Peyer's patch (tissue), 4 donors: ENCODE results near the gene TMEM132E. TPM values are rescaled to one million over a fixed set of nuclear protein-coding genes. Genes with fewer than 3 reads are reported as not detected.
A peak's percentile ranks its signal among the peaks of the same experiment; 100 is the strongest.

ENCODE experiments used
- DNase-seq, 3 donors: peaks; one replicate each; pipeline ENCODE4 v3.0.0-alpha.2; 2017 to 2019
- H3K27ac ChIP-seq, 4 donors: fragments of 200-600 bp; sonication (generic); one replicate each; pipeline ENCODE4 v1.5.1; 2016 to 2019
- H3K27me3 ChIP-seq, 2 donors: fragments of 200-600 bp; sonication (generic); one replicate each; pipeline ENCODE4 v1.5.1; 2019
- H3K36me3 ChIP-seq, 3 donors: fragments of 200-600 bp; sonication (generic); one replicate each; pipeline ENCODE4 v1.5.1; 2016 to 2019
- H3K4me1 ChIP-seq, 4 donors: fragments of 200-600 bp; sonication (generic); one replicate each; pipeline ENCODE4 v1.5.1; 2016 to 2019
- H3K4me3 ChIP-seq, 4 donors: fragments of 200-600 bp; sonication (generic); 1 replicate in 3 of 4; 2 replicates in 1 of 4; pipeline ENCODE4 v1.5.1; 2016 to 2019; ENCODE audit warnings: mild to moderate bottlenecking in 1 of 4
- H3K9me3 ChIP-seq, 4 donors: fragments of 200-600 bp; sonication (generic); one replicate each; pipeline ENCODE4 v1.5.1; 2016 to 2019; ENCODE audit warnings: mild to moderate bottlenecking in 1 of 4
- POLR2A ChIP-seq, 2 donors: fragments of 450-650 bp; IDR thresholded peaks; one replicate each; pipeline ENCODE4 v1.5.1; 2017; ENCODE audit warnings: antibody characterized with exemption in 2 of 2, mild to moderate bottlenecking in 2 of 2, moderate library complexity in 2 of 2
- total RNA-seq, 4 donors: library from RNA; depleted of rRNA; stranded (reverse); fragments of >200 nt; gene quantifications; one replicate each; pipeline ENCODE4 v1.1.0, GENCODE V29; 2016
- TF ChIP-seq, protein P1 (sequence below), 6 experiments: fragments of 450-650 bp in 4 of 6; fragments of 200-600 bp in 2 of 6; sonication (generic) in 1 of 6; IDR thresholded peaks; one replicate each; pipeline ENCODE4 v1.5.1; 2017 to 2019; ENCODE audit warnings: antibody characterized with exemption in 6 of 6, mild to moderate bottlenecking in 3 of 6, moderate library complexity in 1 of 6

The TMEM132E gene
- total RNA-seq, 4 donors from 2014 or later: 0.13 to 1.7 TPM; not detected in 2

DNA sequence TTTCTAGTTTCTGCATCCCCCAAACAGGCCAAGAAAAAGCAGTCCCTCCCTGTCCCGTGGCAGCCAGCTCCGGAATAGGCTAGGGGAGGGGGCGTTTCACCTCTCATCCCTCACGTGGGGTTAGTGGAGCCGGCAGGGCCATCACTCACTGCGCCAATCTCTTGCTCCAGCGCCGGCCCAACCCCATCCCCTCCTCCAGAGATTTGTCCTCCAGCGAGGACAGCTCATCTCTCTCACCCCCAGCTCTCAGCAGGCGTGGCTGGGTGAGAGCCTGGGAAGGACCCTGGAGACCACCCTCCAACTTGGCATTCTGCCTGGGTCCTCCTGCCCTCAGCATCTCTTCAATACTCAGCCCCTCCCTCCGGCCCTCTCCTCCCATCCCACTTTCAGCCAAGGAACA, 74.1 kb downstream of the TMEM132E start:
- Histone ChIP-seq H3K4me1 (no peaks in the 10 kb centered on the region), H3K36me3 (no peaks in the 10 kb centered on the region), H3K27me3 (no peaks in the 10 kb centered on the region), H3K9me3 (no peaks in the 10 kb centered on the region), H3K4me3 (no peak overlapping the region), H3K27ac (no peak overlapping the region)
- TF ChIP-seq, protein P1, sequence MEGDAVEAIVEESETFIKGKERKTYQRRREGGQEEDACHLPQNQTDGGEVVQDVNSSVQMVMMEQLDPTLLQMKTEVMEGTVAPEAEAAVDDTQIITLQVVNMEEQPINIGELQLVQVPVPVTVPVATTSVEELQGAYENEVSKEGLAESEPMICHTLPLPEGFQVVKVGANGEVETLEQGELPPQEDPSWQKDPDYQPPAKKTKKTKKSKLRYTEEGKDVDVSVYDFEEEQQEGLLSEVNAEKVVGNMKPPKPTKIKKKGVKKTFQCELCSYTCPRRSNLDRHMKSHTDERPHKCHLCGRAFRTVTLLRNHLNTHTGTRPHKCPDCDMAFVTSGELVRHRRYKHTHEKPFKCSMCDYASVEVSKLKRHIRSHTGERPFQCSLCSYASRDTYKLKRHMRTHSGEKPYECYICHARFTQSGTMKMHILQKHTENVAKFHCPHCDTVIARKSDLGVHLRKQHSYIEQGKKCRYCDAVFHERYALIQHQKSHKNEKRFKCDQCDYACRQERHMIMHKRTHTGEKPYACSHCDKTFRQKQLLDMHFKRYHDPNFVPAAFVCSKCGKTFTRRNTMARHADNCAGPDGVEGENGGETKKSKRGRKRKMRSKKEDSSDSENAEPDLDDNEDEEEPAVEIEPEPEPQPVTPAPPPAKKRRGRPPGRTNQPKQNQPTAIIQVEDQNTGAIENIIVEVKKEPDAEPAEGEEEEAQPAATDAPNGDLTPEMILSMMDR (IDR thresholded peaks at IDR 0.05): no peak
- no peak for TF ChIP-seq POLR2A (IDR thresholded peaks at IDR 0.05)
- DNase-seq: peak in 1 of 3 donors; percentile 13

DNA sequence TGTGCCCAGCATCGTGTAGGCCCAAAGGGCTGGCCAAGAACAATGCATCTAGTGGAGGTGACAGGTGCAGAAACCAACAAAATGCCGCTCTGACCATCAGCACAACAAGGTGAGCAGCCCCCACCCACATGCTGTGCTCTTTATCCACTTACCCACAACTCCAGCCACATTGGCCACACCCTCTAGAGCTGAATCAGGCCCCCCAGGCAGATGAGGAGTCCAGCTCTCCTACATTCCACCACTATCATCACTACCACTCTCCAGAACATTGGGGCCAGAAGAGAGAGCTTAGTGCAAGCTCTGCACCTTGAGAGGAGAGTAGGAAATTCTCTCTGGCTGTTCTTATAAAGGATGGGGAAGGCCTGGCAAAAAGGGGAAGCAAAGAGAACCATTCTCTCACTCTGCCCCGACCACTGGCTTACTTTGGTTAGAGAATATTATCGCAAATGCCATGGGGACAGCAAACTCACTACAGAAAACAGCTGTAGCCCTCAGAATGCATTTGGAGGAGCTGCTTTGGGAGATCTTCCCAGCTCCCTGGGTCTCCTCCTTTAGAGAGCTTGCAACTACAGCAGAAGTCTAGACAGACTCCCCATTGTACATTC, 75.0 kb downstream of the TMEM132E start:
- no peak overlapping the region for H3K4me3 ChIP-seq
- peak in 1 of 3 donors; percentile 15 for DNase-seq
- no peaks in the 10 kb centered on the region for H3K9me3 ChIP-seq
- H3K36me3 ChIP-seq: no peaks in the 10 kb centered on the region
- H3K27me3 ChIP-seq: no peaks in the 10 kb centered on the region
- TF ChIP-seq, protein P1 (IDR thresholded peaks at IDR 0.05): no peak
- no peak for TF ChIP-seq POLR2A (IDR thresholded peaks at IDR 0.05)
- H3K27ac ChIP-seq: no peak overlapping the region
- no peaks in the 10 kb centered on the region for H3K4me1 ChIP-seq

DNA sequence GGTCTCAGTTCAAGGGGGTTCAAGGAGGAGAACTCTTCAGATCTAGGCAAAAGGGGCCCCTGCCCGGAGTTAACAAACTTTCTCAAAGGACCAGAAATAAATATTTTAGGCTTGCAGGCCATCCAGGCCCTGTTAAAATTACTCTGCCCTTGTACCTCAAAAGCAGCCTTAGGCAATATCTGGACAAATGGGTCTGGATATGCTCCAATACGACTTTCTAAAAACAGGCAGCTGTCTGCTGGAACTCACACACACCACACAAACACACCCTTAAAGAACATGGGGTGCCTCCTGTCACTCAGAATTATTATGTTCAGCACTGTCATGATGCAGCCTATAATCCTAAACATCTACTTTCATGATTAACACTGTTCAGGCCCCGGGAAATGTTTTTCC, 75.5 kb downstream of the TMEM132E start:
- no peak overlapping the region for H3K27ac ChIP-seq
- no peaks in the 10 kb centered on the region for H3K4me1 ChIP-seq
- no peak overlapping the region for H3K4me3 ChIP-seq
- no peaks in the 10 kb centered on the region for H3K9me3 ChIP-seq
- no peak for TF ChIP-seq POLR2A (IDR thresholded peaks at IDR 0.05)
- TF ChIP-seq, protein P1 (IDR thresholded peaks at IDR 0.05): no peak
- no peak for DNase-seq
- no peaks in the 10 kb centered on the region for H3K36me3 ChIP-seq
- no peaks in the 10 kb centered on the region for H3K27me3 ChIP-seq

DNA sequence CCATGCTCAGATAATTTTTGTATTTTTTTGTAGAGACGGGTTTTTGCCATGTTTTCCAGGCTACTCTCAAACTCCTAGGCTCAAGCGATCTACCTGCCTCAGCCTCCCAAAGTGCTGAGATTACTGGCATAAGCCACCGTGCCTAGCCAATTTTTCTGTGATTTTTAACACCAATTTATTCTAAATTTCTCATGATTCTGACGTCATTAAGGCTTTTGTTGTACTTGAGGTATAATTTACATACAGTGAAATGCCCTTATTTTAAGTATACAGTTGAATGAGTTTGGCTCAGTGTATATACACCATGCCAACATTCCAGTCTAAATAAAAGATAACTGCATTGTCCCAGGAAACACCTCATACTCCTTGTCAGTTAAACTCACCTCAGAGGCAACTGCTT, 77.4 kb downstream of the TMEM132E start:
- no peaks in the 10 kb centered on the region for H3K36me3 ChIP-seq
- H3K27ac ChIP-seq: no peak overlapping the region
- no peak overlapping the region for H3K4me3 ChIP-seq
- H3K27me3 ChIP-seq: no peaks in the 10 kb centered on the region
- no peaks in the 10 kb centered on the region for H3K9me3 ChIP-seq
- no peak for DNase-seq
- no peaks in the 10 kb centered on the region for H3K4me1 ChIP-seq
- no peak for TF ChIP-seq POLR2A (IDR thresholded peaks at IDR 0.05)
- TF ChIP-seq, protein P1 (IDR thresholded peaks at IDR 0.05): no peak

DNA sequence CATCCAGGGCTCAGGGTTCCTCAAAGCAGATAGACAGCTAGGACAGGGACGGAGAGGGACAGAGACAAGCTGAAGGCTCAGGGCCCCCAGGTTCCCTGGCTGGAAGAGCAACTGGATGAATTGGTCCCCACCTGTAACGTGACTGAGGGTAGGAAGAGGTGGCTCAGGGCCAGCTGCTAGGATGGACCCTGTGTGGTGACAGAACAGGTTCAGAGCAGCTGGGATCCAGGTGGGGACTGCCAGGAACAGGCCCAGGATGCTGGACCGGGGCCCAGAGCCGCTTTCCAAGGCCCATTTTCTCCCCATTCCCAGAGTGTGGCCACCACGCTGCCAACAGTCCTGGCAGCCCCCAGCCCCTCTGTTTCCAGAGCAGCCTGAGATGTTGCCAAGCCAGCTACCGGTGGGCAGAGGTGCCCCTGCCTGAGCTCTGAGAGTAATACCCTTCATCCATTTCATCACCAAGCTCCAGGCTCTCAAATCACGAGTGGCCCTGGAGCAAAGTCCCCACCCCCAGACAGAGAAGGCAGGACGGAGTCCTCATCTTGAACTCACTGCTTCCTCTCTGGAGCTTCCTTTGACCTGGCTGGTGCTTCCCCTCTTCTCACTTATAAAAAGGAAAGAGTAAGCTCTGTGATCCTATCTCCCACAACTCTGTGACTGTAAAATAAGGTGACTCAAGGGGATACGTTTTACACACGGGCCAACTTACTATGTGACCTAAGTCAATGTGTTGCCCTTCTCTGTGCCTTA, 79.6 kb downstream of the TMEM132E start:
- Histone ChIP-seq H3K9me3 (no peaks in the 10 kb centered on the region), H3K27ac (no peak overlapping the region), H3K36me3 (no peaks in the 10 kb centered on the region), H3K27me3 (no peaks in the 10 kb centered on the region), H3K4me1 (no peaks in the 10 kb centered on the region), H3K4me3 (no peak overlapping the region)
- TF ChIP-seq, protein P1 (IDR thresholded peaks at IDR 0.05): no peak
- no peak for TF ChIP-seq POLR2A (IDR thresholded peaks at IDR 0.05)
- DNase-seq: no peak
